K562 (cell line): ENCODE measurements around the gene MAST1. TPM values are rescaled to one million over a fixed set of nuclear protein-coding genes. Genes with fewer than 3 reads are reported as not detected.

Experiments used
- ATAC-seq: fragments of 200-7000 bp; cut with Tn5 transposase; 3 replicates; pipeline ENCODE4 v1.9.1; 2020; ENCODE audit warnings: moderate library complexity
- BruUV-seq: library from RNA; stranded (reverse); fragments of 400-500 nt; replicated peaks from 2 replicates; lab custom pipeline; 2021; lab: Mats Ljungman, UMichigan
- CTCF ChIA-PET: fragments of 300-600 bp; formaldehyde crosslinking; extraction: SDS; loops from one replicate; lab custom pipeline; 2021; ENCODE audit warnings: low intra/inter-chr PET ratio; lab: Yijun Ruan, JAX
- POLR2A ChIA-PET: fragments of 300-600, 350-650 bp; sonication (Branson Sonifier 250); formaldehyde crosslinking; extraction: SDS; loops from one replicate; lab custom pipeline; 2021; ENCODE audit warnings: antibody characterized with exemption, inconsistent platforms; lab: Yijun Ruan, JAX
- DNase-seq, 4 experiments: peaks; one replicate each; pipeline versions ENCODE4 v3.0.0 to v3.0.0-alpha.2; 2011 to 2018; ENCODE audit warnings: low spot score in 3 of 4, mixed read lengths in 3 of 4; ENCODE audit errors: extremely low read depth in 1 of 4
- FAIRE-seq: peaks from 2 replicates; lab custom pipeline; 2011; peaks lifted over from hg19 to GRCh38; lab: Jason Lieb, UNC
- H2AFZ ChIP-seq: 2 replicates; pipeline ENCODE4 v1.6.0; 2011; ENCODE audit warnings: low read depth, low read length, control low read depth, inconsistent platforms
- H3K27ac ChIP-seq: fragments of 200-600 bp; 3 replicates; pipeline ENCODE4 v1.8.0; 2011; ENCODE audit warnings: low read depth, mild to moderate bottlenecking, control low read depth, inconsistent platforms, low read length, moderate library complexity, mixed read lengths; ENCODE audit errors: extremely low read depth
- H3K27me3 ChIP-seq, 2 experiments: fragments of 300-600 bp in 1 of 2; 2 replicates in 1 of 2; 3 replicates in 1 of 2; pipeline versions ENCODE4 v1.6.0 to v1.8.0; 2011; ENCODE audit warnings: inconsistent platforms in 2 of 2, low read length in 2 of 2, mild to moderate bottlenecking in 1 of 2, mixed read lengths in 1 of 2, moderate library complexity in 1 of 2; ENCODE audit not compliant: control insufficient read depth in 2 of 2, insufficient read depth in 2 of 2
- H3K36me3 ChIP-seq: fragments of 300-600 bp; 3 replicates; pipeline ENCODE4 v1.8.0; 2011; ENCODE audit warnings: mild to moderate bottlenecking, low read length, inconsistent platforms; ENCODE audit not compliant: control insufficient read depth, insufficient read depth
- H3K4me1 ChIP-seq, 2 experiments: fragments of 200-600 bp in 1 of 2; replicated peaks in 1 of 2; 2 replicates in 1 of 2; 3 replicates in 1 of 2; pipeline versions ENCODE4 v1.5.1 to v1.8.0; 2011; ENCODE audit warnings: inconsistent platforms in 2 of 2, low read length in 2 of 2, mild to moderate bottlenecking in 1 of 2, mixed read lengths in 1 of 2, moderate library complexity in 1 of 2; ENCODE audit not compliant: control insufficient read depth in 2 of 2, insufficient read depth in 2 of 2
- H3K4me2 ChIP-seq: 2 replicates; pipeline ENCODE4 v1.6.1; 2011; ENCODE audit warnings: low read length, control low read depth, inconsistent platforms, mixed read lengths; ENCODE audit not compliant: insufficient read depth
- H3K4me3 ChIP-seq: fragments of 200-600 bp; sonication (generic), shearing (Covaris generic); 2 replicates; pipeline ENCODE4 v1.5.1; 2016; ENCODE audit warnings: control low read depth, inconsistent platforms
- H3K79me2 ChIP-seq: fragments of 200-600 bp; 3 replicates; pipeline ENCODE4 v1.8.0; 2011; ENCODE audit warnings: low read length, inconsistent platforms; ENCODE audit not compliant: control insufficient read depth, insufficient read depth
- H3K9ac ChIP-seq, 2 experiments: 2 replicates each; pipeline versions ENCODE4 v1.6.0 to v1.6.1; 2011; ENCODE audit warnings: low read depth in 2 of 2, low read length in 2 of 2, control low read depth in 1 of 2, inconsistent platforms in 1 of 2, mild to moderate bottlenecking in 1 of 2, mixed read lengths in 1 of 2; ENCODE audit not compliant: insufficient read depth in 1 of 2
- H3K9me1 ChIP-seq: one replicate; pipeline ENCODE4 v1.6.0; 2011; ENCODE audit warnings: inconsistent platforms, mild to moderate bottlenecking, low read length, moderate library complexity; ENCODE audit not compliant: control insufficient read depth, insufficient read depth
- H3K9me3 ChIP-seq: replicated peaks from 2 replicates; pipeline ENCODE4 v1.5.1; 2011; ENCODE audit warnings: low read depth, low read length, inconsistent platforms; ENCODE audit not compliant: control insufficient read depth, insufficient read depth
- H4K20me1 ChIP-seq: replicated peaks from 2 replicates; pipeline ENCODE4 v1.6.1; 2011; ENCODE audit warnings: low read length, inconsistent platforms, mixed read lengths; ENCODE audit not compliant: control insufficient read depth, insufficient read depth
- CHD4 ChIP-seq: fragments of 200-600 bp; sonication (generic); IDR thresholded peaks from 3 replicates; pipeline ENCODE4 v1.6.1; 2012; ENCODE audit warnings: low read depth, mild to moderate bottlenecking, mixed read lengths, low read length, inconsistent platforms; ENCODE audit not compliant: insufficient read depth, insufficient replicate concordance, poor library complexity, severe bottlenecking
- EGR1 ChIP-seq: fragments of 450-650 bp; conservative IDR thresholded peaks from 2 replicates; pipeline ENCODE4 v1.6.1; 2017; ENCODE audit warnings: mild to moderate bottlenecking
- EZH2 ChIP-seq: IDR thresholded peaks from 2 replicates; pipeline ENCODE4 v1.6.1; 2012; ENCODE audit warnings: low read depth, mild to moderate bottlenecking, inconsistent platforms, low read length, borderline replicate concordance
- MECOM ChIP-seq: fragments of 250-450 bp; sonication (Bioruptor Pico); IDR thresholded peaks from 2 replicates; pipeline ENCODE4 v1.8.0; 2022; ENCODE audit warnings: inconsistent platforms
- MED1 ChIP-seq: sonication (generic); formaldehyde crosslinking; IDR thresholded peaks from 2 replicates; pipeline ENCODE4 v1.8.1; 2023; ENCODE audit warnings: missing genetic modification reagents, borderline replicate concordance
- NR3C1 ChIP-seq: sonication (generic); formaldehyde crosslinking; IDR thresholded peaks from 2 replicates; pipeline ENCODE4 v1.8.1; 2022; ENCODE audit warnings: missing genetic modification reagents
- PURB ChIP-seq: sonication (generic); formaldehyde crosslinking; IDR thresholded peaks from 2 replicates; pipeline ENCODE4 v1.9.0; 2021; ENCODE audit warnings: low read depth, mild to moderate bottlenecking, missing genetic modification reagents
- SIN3B ChIP-seq: fragments of 450-650 bp; IDR thresholded peaks from 2 replicates; pipeline ENCODE4 v1.6.1; 2017; ENCODE audit warnings: low read depth, mild to moderate bottlenecking, moderate library complexity
- SMARCB1 ChIP-seq: IDR thresholded peaks from 2 replicates; pipeline ENCODE4 v1.6.1; 2011; ENCODE audit warnings: improper control_type of control experiment, low read depth; ENCODE audit not compliant: insufficient read length
- STAG1 ChIP-seq: sonication (generic); formaldehyde crosslinking; IDR thresholded peaks from 2 replicates; pipeline ENCODE4 v1.5.0; 2020; ENCODE audit warnings: missing genetic modification reagents, borderline replicate concordance
- TGIF2 ChIP-seq: sonication (generic); formaldehyde crosslinking; IDR thresholded peaks from 2 replicates; pipeline ENCODE4 v1.8.1; 2022; ENCODE audit warnings: mild to moderate bottlenecking, missing genetic modification reagents, moderate library complexity
- ZFPM2 ChIP-seq: fragments of 250-450 bp; sonication (Bioruptor Pico); IDR thresholded peaks from 2 replicates; pipeline ENCODE4 v1.5.1; 2022; ENCODE audit warnings: mild to moderate bottlenecking
- WGBS: fragments of 100-300 bp; shearing (Covaris generic); methylation state at CpG from one replicate; pipeline ENCODE4 v1.1.6; 2016; ENCODE audit warnings: low coverage, mixed read lengths; ENCODE audit not compliant: insufficient coverage; ENCODE audit errors: missing lambda C conversion rate; 5-methylcytosine and 5-hydroxymethylcytosine counted together
- in situ Hi-C: fragments of 300-500 bp; cut with MboI; formaldehyde crosslinking; loops from 4 replicates; pipeline ENCODE4 v1.15.0; 2018; ENCODE audit warnings: inconsistent platforms, mixed read lengths
- intact Hi-C: fragments of 100-400 bp; cut with micrococcal nuclease; formaldehyde crosslinking; loops from 2 replicates; pipeline ENCODE4 v1.14.2; 2022
- polyA plus RNA-seq, 8 experiments: library from polyadenylated mRNA; depleted of rRNA in 4 of 8; stranded (reverse) in 5 of 8; unstranded in 3 of 8; fragments of >200 nt; fragmentation: Nextera tagmentation in 2 of 8; fragmentation: Illumina TruSeq in 1 of 8; extraction: Ambion mirVana in 2 of 8; extraction: Trizol in 1 of 8; gene quantifications; 2 replicates each; pipeline versions ENCODE4 v1.2.1 to v1.2.3, GENCODE V29; 2011 to 2014; ENCODE audit warnings: inconsistent platforms in 1 of 8, missing spikeins in 1 of 8
- total RNA-seq, 7 experiments: library from RNA; depleted of rRNA in 6 of 7; stranded (reverse); fragments of >200 nt in 6 of 7; fragmentation: Illumina TruSeq in 2 of 7; extraction: Trizol in 2 of 7; gene quantifications; 2 replicates each; pipeline versions ENCODE4 v1.2.1 to v1.2.3, GENCODE V29; 2011 to 2021; ENCODE audit warnings: low replicate concordance in 1 of 7
- TF ChIP-seq, protein P1 (sequence below): fragments of 450-650 bp; IDR thresholded peaks from 2 replicates; pipeline ENCODE4 v1.6.1; 2016; ENCODE audit warnings: borderline replicate concordance
- TF ChIP-seq, protein P2 (sequence below), 2 experiments: fragments of 250-450 bp in 1 of 2; fragments of 450-650 bp in 1 of 2; sonication (Bioruptor Pico) in 1 of 2; IDR thresholded peaks; 2 replicates each; pipeline versions ENCODE4 v1.6.1 to v1.8.0; 2016 to 2021; ENCODE audit warnings: mild to moderate bottlenecking in 2 of 2, moderate library complexity in 2 of 2, missing compliant biosample characterization in 1 of 2, missing genetic modification characterization in 1 of 2
- TF ChIP-seq, protein P3 (sequence below): fragments of 450-650 bp; formaldehyde crosslinking; IDR thresholded peaks from 2 replicates; pipeline ENCODE4 v1.4.0; 2020; ENCODE audit warnings: mild to moderate bottlenecking, moderate library complexity

Gene MAST1
- total and polyA plus RNA-seq, 9 of the 15 experiments (the other 6 are each of a cell fraction or from before 2014, with no cell fraction given) = 0.48 to 10.3 (median 3.9) TPM

DNA sequence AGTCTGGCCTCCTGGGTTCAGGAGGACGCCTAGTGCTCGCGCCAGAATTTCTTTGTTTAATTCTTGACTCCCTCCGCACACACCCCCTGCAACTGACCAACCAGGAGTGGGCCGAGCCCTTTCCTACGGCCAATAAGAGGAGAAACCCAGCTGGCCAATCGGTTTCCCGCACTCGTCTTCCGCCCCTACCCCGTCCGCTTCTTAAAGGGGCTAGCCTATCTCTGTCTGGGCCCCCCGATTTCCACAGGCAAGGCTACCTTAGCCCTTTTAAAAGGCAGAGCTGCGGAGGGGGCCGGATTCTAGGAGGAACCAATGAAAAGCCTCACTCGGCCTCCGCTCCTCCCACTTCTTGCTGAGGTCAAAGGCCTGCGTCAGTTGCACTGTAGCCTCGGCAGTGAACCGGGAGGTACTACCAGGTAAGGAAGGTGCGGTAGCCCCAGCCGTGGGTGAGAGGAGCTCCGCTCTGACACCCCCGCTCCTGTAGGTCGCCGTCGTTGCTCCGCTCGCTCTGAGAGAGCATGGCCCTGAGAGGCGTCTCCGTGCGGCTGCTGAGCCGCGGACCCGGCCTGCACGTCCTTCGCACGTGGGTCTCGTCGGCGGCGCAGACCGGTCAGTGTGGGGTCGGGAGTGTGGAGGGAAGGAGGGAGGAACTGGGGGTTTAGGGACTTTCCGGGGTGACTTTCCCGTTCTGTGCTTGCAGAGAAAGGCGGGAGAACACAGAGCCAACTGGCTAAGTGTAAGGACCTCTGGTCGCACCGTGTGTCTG is 52.7 kb downstream of the MAST1 start, which contains the start of gene GCDH (continued):
- TF ChIP-seq PURB (CRISPR knock-in tag) (no peak), CHD4 (no peak), ZFPM2 (CRISPR knock-in tag) (no peak), MECOM (CRISPR knock-in tag) (no peak), NR3C1 (CRISPR knock-in tag) (peak; percentile 55), EGR1 (peak; percentile 33)
- TF ChIP-seq, protein P1, sequence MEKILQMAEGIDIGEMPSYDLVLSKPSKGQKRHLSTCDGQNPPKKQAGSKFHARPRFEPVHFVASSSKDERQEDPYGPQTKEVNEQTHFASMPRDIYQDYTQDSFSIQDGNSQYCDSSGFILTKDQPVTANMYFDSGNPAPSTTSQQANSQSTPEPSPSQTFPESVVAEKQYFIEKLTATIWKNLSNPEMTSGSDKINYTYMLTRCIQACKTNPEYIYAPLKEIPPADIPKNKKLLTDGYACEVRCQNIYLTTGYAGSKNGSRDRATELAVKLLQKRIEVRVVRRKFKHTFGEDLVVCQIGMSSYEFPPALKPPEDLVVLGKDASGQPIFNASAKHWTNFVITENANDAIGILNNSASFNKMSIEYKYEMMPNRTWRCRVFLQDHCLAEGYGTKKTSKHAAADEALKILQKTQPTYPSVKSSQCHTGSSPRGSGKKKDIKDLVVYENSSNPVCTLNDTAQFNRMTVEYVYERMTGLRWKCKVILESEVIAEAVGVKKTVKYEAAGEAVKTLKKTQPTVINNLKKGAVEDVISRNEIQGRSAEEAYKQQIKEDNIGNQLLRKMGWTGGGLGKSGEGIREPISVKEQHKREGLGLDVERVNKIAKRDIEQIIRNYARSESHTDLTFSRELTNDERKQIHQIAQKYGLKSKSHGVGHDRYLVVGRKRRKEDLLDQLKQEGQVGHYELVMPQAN = peak; percentile 100

DNA sequence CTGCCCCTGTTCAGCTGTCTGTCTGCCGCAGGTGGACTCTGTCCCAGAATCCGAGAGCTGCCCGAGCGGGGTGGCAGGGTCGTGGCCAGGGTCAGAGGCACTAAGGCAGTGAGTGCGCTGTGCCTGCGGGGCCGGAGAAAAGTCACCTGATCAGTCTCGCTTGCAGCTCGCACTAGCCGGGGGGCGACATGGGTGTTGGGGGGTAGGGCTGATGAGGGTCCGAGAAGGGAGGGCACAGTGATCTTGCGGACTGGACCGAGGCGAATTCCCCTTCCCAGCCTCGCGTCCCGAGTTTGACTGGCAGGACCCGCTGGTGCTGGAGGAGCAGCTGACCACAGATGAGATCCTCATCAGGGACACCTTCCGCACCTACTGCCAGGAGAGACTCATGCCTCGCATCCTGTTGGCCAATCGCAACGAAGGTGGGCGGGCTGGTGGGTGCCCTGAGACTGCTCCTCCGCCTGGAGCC is 53.3 kb downstream of the MAST1 start:
- Histone ChIP-seq H3K27me3 (no peaks in the 10 kb centered on the region), H4K20me1 (peaks cover 5% of the 10 kb centered on the region; the same call in 1 of the 2 replicates), H3K27ac (peak overlapping the region; percentile 68), H3K4me1 (peaks cover 15 to 53% of the 10 kb centered on the region in 2 experiments; a peak in 4 of 5 replicates), H3K4me2 (peak overlapping the region; percentile 95), H3K9me1 (no peaks in the 10 kb centered on the region), H2AFZ (peak overlapping the region; percentile 69; the same call in 1 of the 2 replicates), H3K79me2 (peaks cover 32% of the 10 kb centered on the region), H3K4me3 (peak overlapping the region; percentile 88), H3K36me3 (peaks cover 34% of the 10 kb centered on the region; the same call in 2 of the 3 replicates), H3K9me3 (no peaks in the 10 kb centered on the region), H3K9ac (peak overlapping the region; percentile 71 to 99)
- FAIRE-seq (no peak), DNase-seq (peak in 3 of 4 experiments; percentile 28 to 68 (median 65)), ATAC-seq (no peak)
- in situ Hi-C loops = no loop called here
- POLR2A ChIA-PET = interaction anchor here (0.6 to 1.9 kb wide), 13 partner anchors 9 to 205 kb away, joined by 3 to 7 read pairs (median 4); partner anchors contain the start of gene SYCE2
- CTCF ChIA-PET = interaction anchor here (0.7 kb wide), 1 partner anchor 186 kb away, joined by 3 read pairs; no protein-coding TSS in a partner anchor
- WGBS = 2% methylated on average over 21 of the region's 26 CpGs
- BruUV-seq = TSS peak; percentile 70
- intact Hi-C loops = loop anchor here (1.0 kb wide), 1 partner anchor 28 kb away; the partner anchor contains the start of gene SYCE2
- TF ChIP-seq MED1 (CRISPR knock-in tag) (0 out of 2 replicates have a peak, but pooled peaks have one; percentile 28), SIN3B (no peak), STAG1 (CRISPR knock-in tag) (0 out of 2 replicates have a peak, but pooled peaks have one; percentile 23), EZH2 (no peak), SMARCB1 (no peak), TGIF2 (no peak)
- TF ChIP-seq, protein P2, sequence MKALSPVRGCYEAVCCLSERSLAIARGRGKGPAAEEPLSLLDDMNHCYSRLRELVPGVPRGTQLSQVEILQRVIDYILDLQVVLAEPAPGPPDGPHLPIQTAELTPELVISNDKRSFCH (CRISPR knock-in tag; IDR thresholded peaks at IDR 0.05) = no peak
- TF ChIP-seq, protein P2 (tag; IDR thresholded peaks at IDR 0.05) = 0 out of 2 replicates have a peak, but pooled peaks have one; percentile 3
- TF ChIP-seq, protein P3, sequence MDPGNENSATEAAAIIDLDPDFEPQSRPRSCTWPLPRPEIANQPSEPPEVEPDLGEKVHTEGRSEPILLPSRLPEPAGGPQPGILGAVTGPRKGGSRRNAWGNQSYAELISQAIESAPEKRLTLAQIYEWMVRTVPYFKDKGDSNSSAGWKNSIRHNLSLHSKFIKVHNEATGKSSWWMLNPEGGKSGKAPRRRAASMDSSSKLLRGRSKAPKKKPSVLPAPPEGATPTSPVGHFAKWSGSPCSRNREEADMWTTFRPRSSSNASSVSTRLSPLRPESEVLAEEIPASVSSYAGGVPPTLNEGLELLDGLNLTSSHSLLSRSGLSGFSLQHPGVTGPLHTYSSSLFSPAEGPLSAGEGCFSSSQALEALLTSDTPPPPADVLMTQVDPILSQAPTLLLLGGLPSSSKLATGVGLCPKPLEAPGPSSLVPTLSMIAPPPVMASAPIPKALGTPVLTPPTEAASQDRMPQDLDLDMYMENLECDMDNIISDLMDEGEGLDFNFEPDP = no peak
